B cell (primary cell): ENCODE results near the gene ATP9A. TPM values are rescaled to one million over a fixed set of nuclear protein-coding genes. Genes with fewer than 3 reads are reported as not detected.

Experiments used
- ATAC-seq: fragments of 200-7000 bp; cut with Tn5 transposase; one replicate; pipeline ENCODE4 v1.10.0; 2021; ENCODE audit warnings: low read depth, mild to moderate bottlenecking, moderate number of reproducible peaks, moderate library complexity
- CTCF ChIA-PET: fragments of 350-600 bp; sonication (Branson Sonifier 250); formaldehyde crosslinking; loops from one replicate; lab custom pipeline; 2021; ENCODE audit warnings: antibody characterized with exemption, inconsistent platforms; lab: Charles Lee
- POLR2A ChIA-PET: fragments of 350-600 bp; sonication (Branson Sonifier 250); formaldehyde crosslinking; loops from one replicate; lab custom pipeline; 2021; ENCODE audit warnings: antibody characterized with exemption; lab: Charles Lee
- DNase-seq: peaks from one replicate; pipeline ENCODE4 v3.0.0; 2013
- H2AFZ ChIP-seq: 2 replicates; pipeline ENCODE4 v1.6.1; 2012; ENCODE audit warnings: mild to moderate bottlenecking, low read depth, low read length; ENCODE audit not compliant: insufficient read depth, poor library complexity, severe bottlenecking
- H3K27ac ChIP-seq, 2 donors: 1 replicate in 1 of 2; 2 replicates in 1 of 2; pipeline ENCODE4 v1.5.1; 2012 to 2013; ENCODE audit warnings: low read length in 2 of 2, mild to moderate bottlenecking in 2 of 2, moderate library complexity in 1 of 2
- H3K27me3 ChIP-seq, 4 experiments: fragments of 200-600 bp in 1 of 4; sonication (generic) in 1 of 4; replicated peaks in 1 of 4; 1 replicate in 2 of 4; 2 replicates in 2 of 4; pipeline versions ENCODE4 v1.6.1 to v1.7.0; 2013 to 2016; ENCODE audit warnings: low read length in 3 of 4, mild to moderate bottlenecking in 2 of 4, mixed read lengths in 1 of 4, moderate library complexity in 1 of 4; ENCODE audit not compliant: insufficient read depth in 4 of 4, control insufficient read depth in 3 of 4; ENCODE audit errors: control extremely low read depth in 1 of 4
- H3K36me3 ChIP-seq, 2 experiments: replicated peaks in 1 of 2; 1 replicate in 1 of 2; 2 replicates in 1 of 2; pipeline versions ENCODE4 v1.6.1 to v1.7.1; 2013; ENCODE audit warnings: low read length in 1 of 2; ENCODE audit not compliant: insufficient read depth in 2 of 2, control insufficient read depth in 1 of 2; ENCODE audit errors: control extremely low read depth in 1 of 2, extremely low read depth in 1 of 2
- H3K4me1 ChIP-seq, 2 donors: fragments of 200-600 bp in 1 of 2; sonication (generic) in 1 of 2; 1 replicate in 1 of 2; 2 replicates in 1 of 2; pipeline versions ENCODE4 v1.5.1 to v1.6.1; 2013 to 2017; ENCODE audit warnings: low read length in 2 of 2; ENCODE audit not compliant: control insufficient read depth in 2 of 2, insufficient read depth in 2 of 2
- H3K4me2 ChIP-seq: replicated peaks from 2 replicates; pipeline ENCODE3; 2012; ENCODE audit warnings: mild to moderate bottlenecking, low read depth, low read length; ENCODE audit not compliant: poor library complexity, severe bottlenecking
- H3K4me3 ChIP-seq, 5 experiments: fragments of 200-600 bp in 1 of 5; sonication (generic) in 1 of 5; 1 replicate in 3 of 5; 2 replicates in 2 of 5; pipeline versions ENCODE4 v1.5.1 to v1.7.0; 2011 to 2016; ENCODE audit warnings: low read length in 4 of 5, mild to moderate bottlenecking in 4 of 5, low read depth in 2 of 5, control low read depth in 1 of 5, moderate library complexity in 1 of 5; ENCODE audit not compliant: insufficient read depth in 1 of 5; ENCODE audit errors: control extremely low read depth in 1 of 5, extremely low read depth in 1 of 5
- H3K79me2 ChIP-seq: fragments of 200-600 bp; sonication (generic); one replicate; pipeline ENCODE4 v1.6.0; 2016; ENCODE audit warnings: low read length; ENCODE audit not compliant: control insufficient read depth, insufficient read depth
- H3K9ac ChIP-seq: fragments of 200-600 bp; sonication (generic); 2 replicates; pipeline ENCODE4 v1.6.1; 2017; ENCODE audit warnings: mild to moderate bottlenecking, low read length, moderate library complexity
- H3K9me3 ChIP-seq, 3 donors: one replicate each; pipeline versions ENCODE4 v1.6.1 to v1.7.1; 2013; ENCODE audit warnings: low read length in 2 of 3; ENCODE audit not compliant: control insufficient read depth in 2 of 3, insufficient read depth in 1 of 3; ENCODE audit errors: control extremely low read depth in 1 of 3
- H4K20me1 ChIP-seq: 2 replicates; pipeline ENCODE4 v1.6.0; 2012; ENCODE audit warnings: mild to moderate bottlenecking, low read length; ENCODE audit not compliant: insufficient read depth, control insufficient read depth, poor library complexity, severe bottlenecking
- H3K27ac Mint-ChIP-seq: one replicate; pipeline ENCODE4 v1.8.0; 2021; ENCODE audit warnings: mixed read lengths
- H3K27me3 Mint-ChIP-seq: one replicate; pipeline ENCODE4 v1.8.0; 2021; ENCODE audit warnings: mixed read lengths
- H3K4me1 Mint-ChIP-seq: one replicate; pipeline ENCODE4 v1.8.0; 2021; ENCODE audit warnings: mixed read lengths
- H3K4me3 Mint-ChIP-seq: one replicate; pipeline ENCODE4 v1.8.0; 2021; ENCODE audit warnings: mixed read lengths
- H3K9me3 Mint-ChIP-seq: one replicate; pipeline ENCODE4 v1.8.0; 2022; ENCODE audit warnings: mixed read lengths; ENCODE audit not compliant: insufficient read depth
- EZH2 ChIP-seq: IDR thresholded peaks from 2 replicates; pipeline ENCODE4 v1.6.1; 2012; ENCODE audit warnings: borderline replicate concordance, low read depth, mild to moderate bottlenecking, moderate library complexity, low read length; ENCODE audit not compliant: insufficient read depth, poor library complexity, severe bottlenecking
- WGBS: methylation state at CpG from one replicate; pipeline ENCODE4 v1.1.5; 2013; ENCODE audit warnings: missing lambda C conversion rate; ENCODE audit not compliant: insufficient coverage; 5-methylcytosine and 5-hydroxymethylcytosine counted together
- intact Hi-C: fragments of 100-400 bp; cut with micrococcal nuclease; formaldehyde crosslinking; loops from one replicate; pipeline ENCODE4 v1.10.0; 2022
- polyA plus RNA-seq: library from polyadenylated mRNA; depleted of rRNA; stranded (reverse); fragments of >200 nt; gene quantifications from 2 replicates; pipeline ENCODE4 v1.2.3, GENCODE V29; 2012
- total RNA-seq, 2 donors: library from RNA; stranded (reverse); fragments of 120-200 nt in 1 of 2; gene quantifications; 1 replicate in 1 of 2; 2 replicates in 1 of 2; pipeline versions ENCODE4 v1.2.3 to v1.2.4, GENCODE V29; 2013 to 2022
- TF ChIP-seq, protein P1 (sequence below): fragments of 200-600 bp; IDR thresholded peaks from one replicate; pipeline ENCODE4 v1.8.0; 2022; ENCODE audit warnings: antibody characterized with exemption, mild to moderate bottlenecking

Gene ATP9A
- total and polyA plus RNA-seq, 2 donors (not counting 1 experiment from before 2014, with no cell fraction given), result 0.13 to 0.22 TPM

DNA sequence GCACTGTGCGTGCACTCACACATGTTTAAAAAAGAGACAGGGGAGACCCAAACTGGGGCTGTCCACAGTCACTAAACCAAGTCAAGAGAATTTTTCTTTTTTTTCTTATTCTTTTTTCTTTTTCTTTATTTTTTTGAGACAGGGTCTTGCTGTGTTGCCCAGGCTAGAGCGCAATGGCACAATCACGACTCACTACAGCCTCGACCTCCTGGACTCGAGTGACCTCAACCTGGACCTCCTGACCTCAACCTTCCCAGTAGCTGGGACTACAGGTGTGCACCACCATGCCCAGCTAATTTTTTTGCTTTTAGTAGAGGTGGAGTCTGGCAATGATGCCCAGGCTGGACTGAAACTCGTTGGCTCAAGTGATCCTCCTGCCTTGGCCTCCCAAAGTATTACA, 136.2 kb downstream of the ATP9A start:
- WGBS, result 95% methylated on average over 4 of the region's 6 CpGs
- H3K27ac Mint-ChIP-seq, result no peak overlapping the region
- Histone ChIP-seq H3K27me3 (peaks cover 0 to 23% (median 3%) of the 10 kb centered on the region in 4 experiments), H3K4me1 (peaks cover 0 to 3% of the 10 kb centered on the region in 2 donors), H3K79me2 (no peaks in the 10 kb centered on the region), H3K9me3 (no peaks in the 10 kb centered on the region), H3K36me3 (no peaks in the 10 kb centered on the region), H4K20me1 (no peaks in the 10 kb centered on the region), H3K27ac (no peak overlapping the region), H3K4me3 (no peak overlapping the region), H3K9ac (no peak overlapping the region), H3K4me2 (no peak overlapping the region), H2AFZ (no peak overlapping the region)
- TF ChIP-seq EZH2, result no peak
- TF ChIP-seq, protein P1, sequence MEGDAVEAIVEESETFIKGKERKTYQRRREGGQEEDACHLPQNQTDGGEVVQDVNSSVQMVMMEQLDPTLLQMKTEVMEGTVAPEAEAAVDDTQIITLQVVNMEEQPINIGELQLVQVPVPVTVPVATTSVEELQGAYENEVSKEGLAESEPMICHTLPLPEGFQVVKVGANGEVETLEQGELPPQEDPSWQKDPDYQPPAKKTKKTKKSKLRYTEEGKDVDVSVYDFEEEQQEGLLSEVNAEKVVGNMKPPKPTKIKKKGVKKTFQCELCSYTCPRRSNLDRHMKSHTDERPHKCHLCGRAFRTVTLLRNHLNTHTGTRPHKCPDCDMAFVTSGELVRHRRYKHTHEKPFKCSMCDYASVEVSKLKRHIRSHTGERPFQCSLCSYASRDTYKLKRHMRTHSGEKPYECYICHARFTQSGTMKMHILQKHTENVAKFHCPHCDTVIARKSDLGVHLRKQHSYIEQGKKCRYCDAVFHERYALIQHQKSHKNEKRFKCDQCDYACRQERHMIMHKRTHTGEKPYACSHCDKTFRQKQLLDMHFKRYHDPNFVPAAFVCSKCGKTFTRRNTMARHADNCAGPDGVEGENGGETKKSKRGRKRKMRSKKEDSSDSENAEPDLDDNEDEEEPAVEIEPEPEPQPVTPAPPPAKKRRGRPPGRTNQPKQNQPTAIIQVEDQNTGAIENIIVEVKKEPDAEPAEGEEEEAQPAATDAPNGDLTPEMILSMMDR, result no peak
- POLR2A ChIA-PET, result no interaction called here
- no peaks in the 10 kb centered on the region for H3K9me3 Mint-ChIP-seq
- DNase-seq (no peak), ATAC-seq (no peak)
- CTCF ChIA-PET, result no interaction called here
- intact Hi-C loops, result no loop called here
- no peak overlapping the region for H3K4me3 Mint-ChIP-seq
- peaks cover 43% of the 10 kb centered on the region for H3K27me3 Mint-ChIP-seq
- peaks cover 6% of the 10 kb centered on the region for H3K4me1 Mint-ChIP-seq

DNA sequence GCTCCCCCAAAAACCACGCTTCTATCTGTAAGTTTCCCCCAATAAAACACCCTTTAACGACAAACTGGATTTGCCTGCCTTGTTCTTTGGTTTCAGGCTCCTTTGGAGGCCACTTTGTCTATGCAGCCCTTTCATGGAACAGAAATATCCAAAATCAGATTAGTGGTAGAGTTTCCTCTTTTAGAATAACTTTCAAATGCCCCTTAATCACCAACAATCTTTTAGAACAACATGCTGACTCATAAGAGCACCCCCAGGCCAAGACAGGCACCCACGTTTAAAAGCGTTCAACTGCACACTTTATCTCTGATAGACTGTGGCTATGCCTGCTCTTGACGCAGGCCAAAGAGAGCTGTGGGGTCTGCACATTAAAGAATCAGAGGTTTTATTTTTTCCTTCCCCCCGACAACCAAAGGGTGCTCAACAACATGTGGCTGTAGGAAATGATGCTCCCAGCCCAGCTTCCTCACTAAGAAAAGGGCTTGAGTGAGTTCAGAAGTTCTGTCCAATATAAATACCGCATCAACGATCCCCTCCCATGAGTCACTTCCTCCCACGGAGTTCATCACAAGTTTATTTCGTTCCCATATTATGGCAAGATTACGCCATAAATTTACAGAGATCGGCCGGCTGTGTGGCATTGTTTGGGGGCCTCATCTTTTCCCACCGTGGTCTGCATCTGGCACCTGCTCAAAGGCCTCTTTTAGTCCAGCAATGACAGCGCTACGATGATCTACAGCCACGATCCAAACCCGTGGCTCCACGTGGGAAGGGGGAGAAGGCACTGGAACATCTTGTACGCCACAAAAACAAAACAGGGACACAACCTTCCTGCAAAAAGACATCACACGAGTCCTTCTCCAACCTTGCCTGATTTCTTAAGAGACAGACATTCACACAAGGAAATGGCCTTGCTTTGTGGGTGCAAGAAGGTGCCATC, 136.9 kb downstream of the ATP9A start:
- WGBS, result 8% methylated on average over 17 of the region's 21 CpGs
- no peaks in the 10 kb centered on the region for H3K9me3 ChIP-seq
- no peaks in the 10 kb centered on the region for H3K36me3 ChIP-seq
- POLR2A ChIA-PET, result no interaction called here
- intact Hi-C loops, result no loop called here
- no peak overlapping the region for H3K4me3 Mint-ChIP-seq
- no peaks in the 10 kb centered on the region for H3K9me3 Mint-ChIP-seq
- no peak for DNase-seq
- no peak overlapping the region for H3K4me3 ChIP-seq
- no peaks in the 10 kb centered on the region for H3K79me2 ChIP-seq
- peaks cover 43% of the 10 kb centered on the region for H3K27me3 Mint-ChIP-seq
- H3K9ac ChIP-seq, result no peak overlapping the region
- H3K4me1 Mint-ChIP-seq, result peaks cover 6% of the 10 kb centered on the region
- CTCF ChIA-PET, result interaction anchor here (0.7 to 1.0 kb wide), 2 partner anchors 37 to 644 kb away, joined by 3 read pairs; no protein-coding TSS in a partner anchor
- H3K27ac ChIP-seq, result no peak overlapping the region
- H4K20me1 ChIP-seq, result no peaks in the 10 kb centered on the region
- no peak for ATAC-seq
- peak overlapping the region; percentile 9 for H2AFZ ChIP-seq
- H3K27ac Mint-ChIP-seq, result no peak overlapping the region
- H3K4me1 ChIP-seq, result peaks cover 0 to 3% of the 10 kb centered on the region in 2 donors
- H3K4me2 ChIP-seq, result no peak overlapping the region
- TF ChIP-seq, protein P1, result no peak
- no peak for TF ChIP-seq EZH2
- H3K27me3 ChIP-seq, result peaks cover 0 to 23% (median 3%) of the 10 kb centered on the region in 4 experiments
